HG03565 (cell line): Measurements from ENCODE around the gene KIF4A.
"Not testable (repeated sequence)": the region's sequence is repeated elsewhere in the genome, so short reads cannot be mapped to it uniquely, and the experiment has no call there.

ENCODE experiments used
- ATAC-seq: cut with Tn5 transposase; IDR thresholded peaks from one replicate; pipeline ENCODE4 v1.9.1; 2021; ENCODE audit warnings: mild to moderate bottlenecking, moderate library complexity; ENCODE audit not compliant: unreplicated experiment

KIF4A gene

GRCh38 chrX:70386235-70386634, 96.3 kb downstream of the KIF4A start:
- ATAC-seq, result no peak

GRCh38 chrX:70398899-70399298, 109.0 kb downstream of the KIF4A start:
- no peak for ATAC-seq

GRCh38 chrX:70400181-70400580, 110.3 kb downstream of the KIF4A start:
- not testable (repeated sequence) for ATAC-seq

GRCh38 chrX:70402721-70403120, 112.8 kb downstream of the KIF4A start:
- ATAC-seq, result no peak

GRCh38 chrX:70405003-70405402, 115.1 kb downstream of the KIF4A start:
- no peak for ATAC-seq

- no peak for ATAC-seq
These were observed 121.0 kb downstream of the KIF4A start for GRCh38 chrX:70410921-70411320.

GRCh38 chrX:70411475-70411874, 121.6 kb downstream of the KIF4A start:
- no peak for ATAC-seq

GRCh38 chrX:70421618-70422017, 131.7 kb downstream of the KIF4A start:
- no peak for ATAC-seq

- ATAC-seq, result no peak
These were observed 133.0 kb downstream of the KIF4A start, which contains the start of gene GDPD2 for GRCh38 chrX:70422851-70423341. Gene GDPD2 (plus strand): TSS chrX:70423314. CDS start chrX:70424985, 1,671 bp downstream.

- ATAC-seq, result no peak
These were observed 134.2 kb downstream of the KIF4A start for GRCh38 chrX:70423936-70424675.

GRCh38 chrX:70424801-70425200, 134.9 kb downstream of the KIF4A start:
- ATAC-seq, result no peak

GRCh38 chrX:70426286-70427278, 136.7 kb downstream of the KIF4A start:
- ATAC-seq, result no peak

- no peak for ATAC-seq
These were observed 137.5 kb downstream of the KIF4A start for GRCh38 chrX:70427365-70427764.

- ATAC-seq, result no peak
These were observed 139.9 kb downstream of the KIF4A start for GRCh38 chrX:70429759-70430158.

GRCh38 chrX:70432936-70433847, 143.3 kb downstream of the KIF4A start:
- ATAC-seq, result no peak

GRCh38 chrX:70433848-70434351, 144.0 kb downstream of the KIF4A start:
- ATAC-seq, result peak; percentile 70

GRCh38 chrX:70434352-70434866, 144.5 kb downstream of the KIF4A start:
- ATAC-seq, result peak; percentile 38

GRCh38 chrX:70434914-70435586, 145.1 kb downstream of the KIF4A start:
- ATAC-seq, result no peak

GRCh38 chrX:70436343-70436742, 146.4 kb downstream of the KIF4A start:
- ATAC-seq, result no peak
